Activated CD4-positive, alpha-beta T cell treated with anti-CD3 and anti-CD28 coated beads, Interleukin-2, amount 50 U/mL, for 24 hours (primary cell): ENCODE data around the gene ATP2A2.

Experiments
- DNase-seq, 2 donors: peaks; one replicate each; pipeline ENCODE4 v3.0.0-alpha.2; 2020; ENCODE audit warnings: low read depth in 1 of 2, low spot score in 1 of 2

ATP2A2 gene

GRCh38 chr12:110258466-110258865 is 22.6 kb upstream of the ATP2A2 start:
- DNase-seq, result no peak

GRCh38 chr12:110262442-110263388 is 18.3 kb upstream of the ATP2A2 start:
- DNase-seq, result no peak

GRCh38 chr12:110266381-110266960 is 14.6 kb upstream of the ATP2A2 start:
- no peak for DNase-seq

GRCh38 chr12:110266980-110267620 is 13.9 kb upstream of the ATP2A2 start:
- no peak for DNase-seq

- no peak for DNase-seq
Measured at GRCh38 chr12:110269622-110270124, 11.4 kb upstream of the ATP2A2 start.

GRCh38 chr12:110270125-110270962 is 10.7 kb upstream of the ATP2A2 start:
- DNase-seq, result no peak

- no peak for DNase-seq
Measured at GRCh38 chr12:110271015-110271414, 10.0 kb upstream of the ATP2A2 start.

- DNase-seq, result no peak
Measured at GRCh38 chr12:110277530-110278254, 3.4 kb upstream of the ATP2A2 start.

- no peak for DNase-seq
Measured at GRCh38 chr12:110278255-110278536, 2.9 kb upstream of the ATP2A2 start.

- no peak for DNase-seq
Measured at GRCh38 chr12:110279566-110280375, 1.3 kb upstream of the ATP2A2 start.

GRCh38 chr12:110280392-110280778 is 662 bp upstream of the ATP2A2 start:
- DNase-seq, result peak in 1 of 2 donors; percentile 42

GRCh38 chr12:110281549-110282299 is 677 bp downstream of the ATP2A2 start:
- peak; percentile 9 to 33 for DNase-seq

- no peak for DNase-seq
Measured at GRCh38 chr12:110282300-110282860, 1.3 kb downstream of the ATP2A2 start.

- DNase-seq, result no peak
Measured at GRCh38 chr12:110282956-110283817, 2.1 kb downstream of the ATP2A2 start.

GRCh38 chr12:110284597-110284996 is 3.5 kb downstream of the ATP2A2 start:
- DNase-seq, result no peak

- DNase-seq, result no peak
Measured at GRCh38 chr12:110286623-110287022, 5.6 kb downstream of the ATP2A2 start.

- no peak for DNase-seq
Measured at GRCh38 chr12:110287986-110288385, 6.9 kb downstream of the ATP2A2 start.
